ENCODE results near the gene AHRR.

DNA sequence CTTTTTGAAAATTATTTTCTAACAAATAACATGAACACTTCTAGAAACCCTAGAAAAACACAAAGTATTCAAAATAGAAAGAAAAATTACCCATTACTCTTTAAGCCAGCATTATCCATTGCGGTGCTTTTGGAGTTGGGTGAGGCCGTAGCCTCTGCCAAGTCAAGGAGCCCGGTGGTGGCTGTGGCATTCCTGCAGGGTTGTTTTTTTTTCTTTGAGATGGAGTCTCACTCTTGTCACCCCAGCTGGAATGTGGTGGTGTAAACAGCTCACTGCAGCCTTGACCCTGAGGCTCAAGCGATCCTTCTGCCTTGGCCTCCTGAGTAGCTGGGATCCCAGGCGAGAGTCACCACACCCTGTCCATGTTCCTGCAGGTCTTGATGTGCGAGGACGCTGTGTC is 8.2 kb upstream of the AHRR start:
- TF ChIP-seq, protein P1, sequence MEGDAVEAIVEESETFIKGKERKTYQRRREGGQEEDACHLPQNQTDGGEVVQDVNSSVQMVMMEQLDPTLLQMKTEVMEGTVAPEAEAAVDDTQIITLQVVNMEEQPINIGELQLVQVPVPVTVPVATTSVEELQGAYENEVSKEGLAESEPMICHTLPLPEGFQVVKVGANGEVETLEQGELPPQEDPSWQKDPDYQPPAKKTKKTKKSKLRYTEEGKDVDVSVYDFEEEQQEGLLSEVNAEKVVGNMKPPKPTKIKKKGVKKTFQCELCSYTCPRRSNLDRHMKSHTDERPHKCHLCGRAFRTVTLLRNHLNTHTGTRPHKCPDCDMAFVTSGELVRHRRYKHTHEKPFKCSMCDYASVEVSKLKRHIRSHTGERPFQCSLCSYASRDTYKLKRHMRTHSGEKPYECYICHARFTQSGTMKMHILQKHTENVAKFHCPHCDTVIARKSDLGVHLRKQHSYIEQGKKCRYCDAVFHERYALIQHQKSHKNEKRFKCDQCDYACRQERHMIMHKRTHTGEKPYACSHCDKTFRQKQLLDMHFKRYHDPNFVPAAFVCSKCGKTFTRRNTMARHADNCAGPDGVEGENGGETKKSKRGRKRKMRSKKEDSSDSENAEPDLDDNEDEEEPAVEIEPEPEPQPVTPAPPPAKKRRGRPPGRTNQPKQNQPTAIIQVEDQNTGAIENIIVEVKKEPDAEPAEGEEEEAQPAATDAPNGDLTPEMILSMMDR (conservative IDR thresholded peaks at IDR 0.05; ENCODE audit: low read length) = no peak
- no peak for TF ChIP-seq EZH2phosphoT487 (IDR thresholded peaks at IDR 0.05; ENCODE audit: borderline replicate concordance, low read depth, low read length)

Data from OCI-LY7 (cell line).